GM23338 (cell line): ENCODE measurements around the gene CPSF7. TPM values are rescaled to one million over a fixed set of nuclear protein-coding genes. Genes with fewer than 3 reads are reported as not detected.

ENCODE experiments used
- ATAC-seq: fragments of 200-7000 bp; cut with Tn5 transposase; 3 replicates; pipeline ENCODE4 v1.9.1; 2020
- DNase-seq: peaks from one replicate; pipeline ENCODE4 v3.0.0-alpha.2; 2015; ENCODE audit warnings: low spot score
- H2AFZ ChIP-seq: fragments of 200-600 bp; sonication (generic); 2 replicates; pipeline ENCODE4 v1.8.0; 2016; ENCODE audit warnings: antibody characterized with exemption, mild to moderate bottlenecking, moderate library complexity
- H3F3A ChIP-seq: fragments of 200-600 bp; sonication (generic); replicated peaks from 2 replicates; pipeline ENCODE4 v1.8.0; 2017; ENCODE audit warnings: antibody characterized with exemption, mixed run types, low read depth
- H3K27ac ChIP-seq: fragments of 200-600 bp; sonication (generic); 2 replicates; pipeline ENCODE4 v1.6.1; 2016; ENCODE audit warnings: low read depth
- H3K27me3 ChIP-seq: fragments of 200-600 bp; sonication (generic); 2 replicates; pipeline ENCODE4 v1.8.0; 2016; ENCODE audit warnings: mild to moderate bottlenecking, mixed run types, moderate library complexity; ENCODE audit not compliant: insufficient read depth
- H3K36me3 ChIP-seq: fragments of 200-600 bp; sonication (generic); 2 replicates; pipeline ENCODE4 v1.8.0; 2016; ENCODE audit warnings: mild to moderate bottlenecking; ENCODE audit not compliant: insufficient read depth
- H3K4me1 ChIP-seq: fragments of 200-600 bp; sonication (generic); 2 replicates; pipeline ENCODE4 v1.8.0; 2016; ENCODE audit warnings: mild to moderate bottlenecking, moderate library complexity; ENCODE audit not compliant: insufficient read depth
- H3K4me2 ChIP-seq: fragments of 200-600 bp; sonication (generic); 2 replicates; pipeline ENCODE4 v1.7.1; 2017; ENCODE audit warnings: mixed run types
- H3K4me3 ChIP-seq: fragments of 200-600 bp; sonication (generic); 2 replicates; pipeline ENCODE4 v1.6.1; 2016; ENCODE audit warnings: mixed run types
- H3K79me2 ChIP-seq: fragments of 200-600 bp; sonication (generic); replicated peaks from 2 replicates; pipeline ENCODE4 v1.8.0; 2017; ENCODE audit warnings: mild to moderate bottlenecking; ENCODE audit not compliant: insufficient read depth
- H3K9me2 ChIP-seq: fragments of 200-600 bp; sonication (generic); 2 replicates; pipeline ENCODE4 v1.8.0; 2017; ENCODE audit not compliant: insufficient read depth
- H4K20me1 ChIP-seq: fragments of 200-600 bp; sonication (generic); replicated peaks from 2 replicates; pipeline ENCODE4 v1.8.0; 2017; ENCODE audit warnings: mild to moderate bottlenecking; ENCODE audit not compliant: insufficient read depth
- H3K27ac Mint-ChIP-seq: 2 replicates; pipeline ENCODE4 v1.8.0; 2020; ENCODE audit warnings: inconsistent platforms, mild to moderate bottlenecking, moderate library complexity, mixed read lengths
- H3K27me3 Mint-ChIP-seq: 3 replicates; pipeline ENCODE4 v1.8.0; 2022; ENCODE audit warnings: low read depth, mild to moderate bottlenecking, moderate library complexity, mixed read lengths, inconsistent platforms; ENCODE audit not compliant: insufficient read depth, poor library complexity
- H3K36me3 Mint-ChIP-seq: 3 replicates; pipeline ENCODE4 v1.8.0; 2021; ENCODE audit warnings: low read depth, mild to moderate bottlenecking, inconsistent platforms, moderate library complexity, mixed read lengths
- H3K4me1 Mint-ChIP-seq: 3 replicates; pipeline ENCODE4 v1.8.0; 2020; ENCODE audit warnings: mild to moderate bottlenecking, inconsistent platforms, mixed read lengths
- H3K4me3 Mint-ChIP-seq: 3 replicates; pipeline ENCODE4 v1.8.0; 2021; ENCODE audit warnings: moderate library complexity, mild to moderate bottlenecking, inconsistent platforms, mixed read lengths
- H3K9me3 Mint-ChIP-seq: 3 replicates; pipeline ENCODE4 v1.8.0; 2020; ENCODE audit warnings: moderate library complexity, mild to moderate bottlenecking, inconsistent platforms, mixed read lengths
- CREB1 ChIP-seq: fragments of 250-450 bp; sonication (Bioruptor Pico); IDR thresholded peaks from 2 replicates; pipeline ENCODE4 v1.5.0; 2020; ENCODE audit warnings: low read depth, mild to moderate bottlenecking, moderate library complexity
- EZH2 ChIP-seq: fragments of 200-600 bp; sonication (generic); IDR thresholded peaks from one replicate; pipeline ENCODE4 v1.8.0; 2017; ENCODE audit warnings: antibody characterized with exemption, mild to moderate bottlenecking, low read depth; ENCODE audit not compliant: unreplicated experiment
- EZH2phosphoT487 ChIP-seq: fragments of 200-600 bp; sonication (generic); IDR thresholded peaks from one replicate; pipeline ENCODE4 v1.8.1; 2018; ENCODE audit warnings: antibody characterized with exemption; ENCODE audit not compliant: unreplicated experiment
- JUNB ChIP-seq: IDR thresholded peaks from one replicate; pipeline ENCODE4 v1.6.1; 2016; ENCODE audit warnings: antibody characterized with exemption; ENCODE audit not compliant: unreplicated experiment
- NANOG ChIP-seq: IDR thresholded peaks from 2 replicates; pipeline ENCODE4 v1.6.1; 2016; ENCODE audit warnings: antibody characterized with exemption, borderline replicate concordance
- POLR2AphosphoS5 ChIP-seq: IDR thresholded peaks from 2 replicates; pipeline ENCODE4 v1.6.1; 2016; ENCODE audit warnings: antibody characterized with exemption, low read depth
- REST ChIP-seq: IDR thresholded peaks from one replicate; pipeline ENCODE4 v1.6.1; 2018; ENCODE audit warnings: antibody characterized with exemption; ENCODE audit not compliant: unreplicated experiment
- STAT1 ChIP-seq: IDR thresholded peaks from one replicate; pipeline ENCODE4 v1.6.1; 2016; ENCODE audit warnings: antibody characterized with exemption; ENCODE audit not compliant: unreplicated experiment
- ZNF114 ChIP-seq: fragments of 250-450 bp; sonication (Bioruptor Pico); IDR thresholded peaks from 2 replicates; pipeline ENCODE4 v1.5.0; 2020; ENCODE audit warnings: mild to moderate bottlenecking, moderate library complexity
- ZNF331 ChIP-seq: fragments of 250-450 bp; sonication (Bioruptor Pico); IDR thresholded peaks from 2 replicates; pipeline ENCODE4 v1.5.0; 2020; ENCODE audit warnings: low read depth, mild to moderate bottlenecking, moderate library complexity
- ZNF462 ChIP-seq: fragments of 250-450 bp; sonication (Bioruptor Pico); IDR thresholded peaks from 2 replicates; pipeline ENCODE4 v1.5.0; 2020; ENCODE audit warnings: mild to moderate bottlenecking, moderate library complexity
- polyA plus RNA-seq: library from polyadenylated mRNA; unstranded; fragments of >200 nt; fragmentation: Nextera tagmentation; extraction: Ambion mirVana; gene quantifications from 2 replicates; pipeline ENCODE4 v1.2.1, GENCODE V29; 2016
- total RNA-seq: library from RNA; depleted of rRNA; stranded (reverse); fragments of >200 nt; shearing (Covaris generic); gene quantifications from 2 replicates; pipeline ENCODE4 v1.2.3, GENCODE V29; 2014
- TF ChIP-seq, protein P1 (sequence below), 2 experiments: fragments of 200-600 bp in 1 of 2; sonication (generic) in 1 of 2; conservative IDR thresholded peaks; 2 replicates each; pipeline versions ENCODE4 v1.5.1 to v1.6.1; 2016 to 2017; ENCODE audit warnings: antibody characterized with exemption in 2 of 2, low read depth in 2 of 2, mild to moderate bottlenecking in 2 of 2, moderate library complexity in 1 of 2
- TF ChIP-seq, protein P2 (sequence below): IDR thresholded peaks from 2 replicates; pipeline ENCODE4 v1.6.1; 2016; ENCODE audit warnings: antibody characterized with exemption

CPSF7 gene
- total and polyA plus RNA-seq, 2 experiments from 2014 or later = 27.4 to 60.6 TPM

- DNase-seq = no peak
- Histone ChIP-seq H3K79me2 (peaks cover 23% of the 10 kb centered on the region), H3K27me3 (no peaks in the 10 kb centered on the region), H3K4me1 (no peaks in the 10 kb centered on the region; the same call in 1 of the 2 replicates), H4K20me1 (peaks cover 32% of the 10 kb centered on the region), H3K4me3 (no peak overlapping the region), H3F3A (peaks cover 20% of the 10 kb centered on the region; the same call in 1 of the 2 replicates), H3K36me3 (peaks cover 14% of the 10 kb centered on the region), H3K27ac (no peak overlapping the region), H3K4me2 (no peak overlapping the region), H2AFZ (no peak overlapping the region), H3K9me2 (no peaks in the 10 kb centered on the region)
- Mint-ChIP-seq H3K27me3 (peaks cover 2% of the 10 kb centered on the region), H3K4me1 (peaks cover 7% of the 10 kb centered on the region), H3K36me3 (peaks cover 37% of the 10 kb centered on the region), H3K9me3 (no peaks in the 10 kb centered on the region), H3K4me3 (no peak overlapping the region), H3K27ac (no peak overlapping the region)
- ATAC-seq = no peak
- TF ChIP-seq EZH2phosphoT487 = no peak
- TF ChIP-seq CREB1 = no peak
- no peak for TF ChIP-seq JUNB
- no peak for TF ChIP-seq EZH2
- TF ChIP-seq STAT1 = no peak
- no peak for TF ChIP-seq ZNF114 (CRISPR knock-in tag)
- TF ChIP-seq ZNF462 (CRISPR knock-in tag) = no peak
- TF ChIP-seq, protein P1, sequence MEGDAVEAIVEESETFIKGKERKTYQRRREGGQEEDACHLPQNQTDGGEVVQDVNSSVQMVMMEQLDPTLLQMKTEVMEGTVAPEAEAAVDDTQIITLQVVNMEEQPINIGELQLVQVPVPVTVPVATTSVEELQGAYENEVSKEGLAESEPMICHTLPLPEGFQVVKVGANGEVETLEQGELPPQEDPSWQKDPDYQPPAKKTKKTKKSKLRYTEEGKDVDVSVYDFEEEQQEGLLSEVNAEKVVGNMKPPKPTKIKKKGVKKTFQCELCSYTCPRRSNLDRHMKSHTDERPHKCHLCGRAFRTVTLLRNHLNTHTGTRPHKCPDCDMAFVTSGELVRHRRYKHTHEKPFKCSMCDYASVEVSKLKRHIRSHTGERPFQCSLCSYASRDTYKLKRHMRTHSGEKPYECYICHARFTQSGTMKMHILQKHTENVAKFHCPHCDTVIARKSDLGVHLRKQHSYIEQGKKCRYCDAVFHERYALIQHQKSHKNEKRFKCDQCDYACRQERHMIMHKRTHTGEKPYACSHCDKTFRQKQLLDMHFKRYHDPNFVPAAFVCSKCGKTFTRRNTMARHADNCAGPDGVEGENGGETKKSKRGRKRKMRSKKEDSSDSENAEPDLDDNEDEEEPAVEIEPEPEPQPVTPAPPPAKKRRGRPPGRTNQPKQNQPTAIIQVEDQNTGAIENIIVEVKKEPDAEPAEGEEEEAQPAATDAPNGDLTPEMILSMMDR (conservative IDR thresholded peaks at IDR 0.05; ENCODE audit: low read depth in 2 of 2) = no peak
- TF ChIP-seq ZNF331 (CRISPR knock-in tag) = no peak
- TF ChIP-seq, protein P2, sequence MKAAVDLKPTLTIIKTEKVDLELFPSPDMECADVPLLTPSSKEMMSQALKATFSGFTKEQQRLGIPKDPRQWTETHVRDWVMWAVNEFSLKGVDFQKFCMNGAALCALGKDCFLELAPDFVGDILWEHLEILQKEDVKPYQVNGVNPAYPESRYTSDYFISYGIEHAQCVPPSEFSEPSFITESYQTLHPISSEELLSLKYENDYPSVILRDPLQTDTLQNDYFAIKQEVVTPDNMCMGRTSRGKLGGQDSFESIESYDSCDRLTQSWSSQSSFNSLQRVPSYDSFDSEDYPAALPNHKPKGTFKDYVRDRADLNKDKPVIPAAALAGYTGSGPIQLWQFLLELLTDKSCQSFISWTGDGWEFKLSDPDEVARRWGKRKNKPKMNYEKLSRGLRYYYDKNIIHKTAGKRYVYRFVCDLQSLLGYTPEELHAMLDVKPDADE = no peak
- no peak for TF ChIP-seq REST
- TF ChIP-seq NANOG = no peak
- TF ChIP-seq POLR2AphosphoS5 = no peak
These were observed 18.1 kb upstream of the CPSF7 start for GRCh38 chr11:61447601-61448551.
